Measurements from ENCODE around the gene RP9.

RP9 gene, protein sequence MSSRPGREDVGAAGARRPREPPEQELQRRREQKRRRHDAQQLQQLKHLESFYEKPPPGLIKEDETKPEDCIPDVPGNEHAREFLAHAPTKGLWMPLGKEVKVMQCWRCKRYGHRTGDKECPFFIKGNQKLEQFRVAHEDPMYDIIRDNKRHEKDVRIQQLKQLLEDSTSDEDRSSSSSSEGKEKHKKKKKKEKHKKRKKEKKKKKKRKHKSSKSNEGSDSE

DNA sequence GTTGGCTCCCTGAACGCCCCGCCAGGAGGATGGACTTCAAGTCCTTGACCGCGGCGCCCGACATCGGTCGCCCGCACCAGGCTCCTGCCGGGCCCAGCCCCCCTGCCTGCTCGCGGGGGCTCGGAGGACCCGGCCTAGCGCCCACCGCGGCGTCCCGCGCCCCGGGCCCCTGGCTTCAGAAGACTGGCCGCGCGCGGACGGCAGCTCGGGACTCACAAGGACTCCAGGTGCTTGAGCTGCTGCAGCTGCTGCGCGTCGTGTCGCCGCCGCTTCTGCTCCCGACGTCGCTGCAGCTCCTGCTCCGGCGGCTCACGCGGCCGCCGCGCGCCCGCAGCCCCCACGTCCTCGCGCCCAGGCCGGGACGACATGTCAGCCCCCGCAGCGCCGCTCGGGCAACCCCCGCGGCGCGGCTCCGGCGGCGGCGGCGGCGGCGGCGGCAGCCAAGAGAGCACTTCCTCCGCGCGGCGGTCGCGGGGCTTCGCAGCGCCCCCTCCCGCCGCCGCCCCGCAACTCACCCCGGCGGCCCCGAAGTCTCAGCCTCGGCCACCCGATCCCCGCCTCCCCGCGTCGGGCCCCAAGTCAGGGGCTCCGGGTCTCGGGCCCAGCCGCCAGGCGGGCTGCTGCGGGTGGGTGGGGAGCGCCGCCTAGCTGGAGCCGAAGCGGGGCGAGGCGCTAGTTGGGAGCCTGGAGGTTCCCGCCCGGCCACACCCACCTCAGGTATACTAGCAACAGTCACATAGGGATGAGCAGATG is at the start of gene RP9:
Gene RP9, minus strand, starts transcription at position 400 of the 753 bp plus-strand sequence. Its CDS starts 32 bp downstream, at position 368.
- DNase-seq (ENCODE audit: low read depth in 1 of 2, low spot score in 1 of 2) = peak; percentile 66 to 80
- TF ChIP-seq JUND (IDR thresholded peaks at IDR 0.05; ENCODE audit: low read depth) = no peak
- in situ Hi-C loops (cut with HindIII; ENCODE audit: low pct_unique_long_range_greater_than_20kb, low sequenced_read_pairs) = no loop called here

- no peak for TF ChIP-seq JUND (IDR thresholded peaks at IDR 0.05; ENCODE audit: low read depth)
- DNase-seq (ENCODE audit: low read depth in 1 of 2, low spot score in 1 of 2) = no peak
- in situ Hi-C loops (cut with HindIII; ENCODE audit: low pct_unique_long_range_greater_than_20kb, low sequenced_read_pairs) = no loop called here
Observed at GRCh38 chr7:33157781-33158180, 48.6 kb upstream of the RP9 start.

DNA sequence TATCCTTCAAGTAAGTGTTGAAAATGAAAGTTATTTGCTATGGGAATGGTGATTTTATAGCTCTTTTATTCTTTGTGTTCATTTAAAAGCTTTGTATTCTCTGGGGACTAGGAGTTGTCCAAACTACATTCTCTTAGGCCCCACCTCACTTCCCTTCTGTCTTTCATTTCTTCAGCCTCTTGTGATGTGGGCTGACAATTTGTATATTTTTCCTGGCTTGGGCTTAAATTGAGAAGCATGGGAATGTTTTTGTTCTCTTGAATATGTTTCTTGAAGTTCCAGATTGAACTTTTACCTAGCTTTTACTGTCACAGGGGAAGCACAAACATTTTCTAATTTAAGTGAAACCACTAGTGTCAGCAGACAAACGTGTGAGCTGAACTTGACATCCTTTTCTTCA is 48.1 kb upstream of the RP9 start:
- no peak for DNase-seq (ENCODE audit: low read depth in 1 of 2, low spot score in 1 of 2)
- in situ Hi-C loops (cut with HindIII; ENCODE audit: low pct_unique_long_range_greater_than_20kb, low sequenced_read_pairs) = no loop called here
- TF ChIP-seq JUND (IDR thresholded peaks at IDR 0.05; ENCODE audit: low read depth) = no peak

- no peak for TF ChIP-seq JUND (IDR thresholded peaks at IDR 0.05; ENCODE audit: low read depth)
- in situ Hi-C loops (cut with HindIII; ENCODE audit: low pct_unique_long_range_greater_than_20kb, low sequenced_read_pairs) = no loop called here
- no peak for DNase-seq (ENCODE audit: low read depth in 1 of 2, low spot score in 1 of 2)
Observed at GRCh38 chr7:33156441-33156840, 47.2 kb upstream of the RP9 start.

DNA sequence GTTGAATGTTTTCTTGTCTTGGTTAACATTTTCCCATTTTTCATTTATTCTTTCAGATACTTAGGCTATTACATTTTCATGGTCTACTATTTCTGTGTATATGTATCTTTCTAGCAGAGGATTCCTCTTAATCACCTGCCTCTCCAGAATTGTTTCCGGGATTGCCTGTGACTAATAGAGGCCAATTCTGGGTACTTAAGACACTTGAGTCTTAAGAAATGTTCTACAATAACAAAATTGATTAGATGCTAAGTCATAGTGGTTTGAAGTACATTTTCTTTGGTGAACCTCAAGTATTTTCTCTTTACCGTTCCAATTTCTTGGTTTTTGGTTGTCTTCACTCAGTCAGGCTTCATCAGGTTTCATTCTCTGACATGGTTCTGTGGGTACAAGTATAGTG is 46.6 kb upstream of the RP9 start:
- no peak for DNase-seq (ENCODE audit: low read depth in 1 of 2, low spot score in 1 of 2)

GRCh38 chr7:33152087-33152486 is 42.9 kb upstream of the RP9 start:
- no peak for TF ChIP-seq JUND (IDR thresholded peaks at IDR 0.05; ENCODE audit: low read depth)
- DNase-seq (ENCODE audit: low read depth in 1 of 2, low spot score in 1 of 2) = no peak
- in situ Hi-C loops (cut with HindIII; ENCODE audit: low pct_unique_long_range_greater_than_20kb, low sequenced_read_pairs) = no loop called here

More for the DNA sequence above, 46.6 kb upstream of the RP9 start:
- TF ChIP-seq JUND (IDR thresholded peaks at IDR 0.05; ENCODE audit: low read depth) = no peak
- in situ Hi-C loops (cut with HindIII; ENCODE audit: low pct_unique_long_range_greater_than_20kb, low sequenced_read_pairs) = no loop called here

DNA sequence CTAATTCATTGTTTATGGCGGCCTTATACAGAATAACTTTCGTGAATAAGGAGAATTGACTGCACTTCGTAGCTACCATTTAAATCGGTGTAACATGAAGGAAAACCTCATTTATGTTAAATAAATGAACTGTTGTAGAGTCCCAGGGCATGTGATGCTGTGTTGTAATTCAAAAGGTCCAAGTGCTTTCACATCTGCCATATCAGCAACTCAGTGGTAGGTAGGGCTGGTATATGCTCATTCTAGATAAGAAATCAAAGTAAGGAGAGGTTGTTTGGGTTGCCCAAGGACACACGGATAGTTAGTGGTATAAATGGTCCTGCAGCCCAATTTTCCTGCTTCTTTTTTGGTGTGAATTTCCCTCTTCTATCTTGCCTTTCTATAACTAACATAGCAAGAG is 36.0 kb upstream of the RP9 start:
- no peak for TF ChIP-seq JUND (IDR thresholded peaks at IDR 0.05; ENCODE audit: low read depth)
- in situ Hi-C loops (cut with HindIII; ENCODE audit: low pct_unique_long_range_greater_than_20kb, low sequenced_read_pairs) = no loop called here
- no peak for DNase-seq (ENCODE audit: low read depth in 1 of 2, low spot score in 1 of 2)

GRCh38 chr7:33143996-33144718 is 35.0 kb upstream of the RP9 start:
- peak in 1 of 2 experiments; percentile 27 for DNase-seq (ENCODE audit: low read depth in 1 of 2, low spot score in 1 of 2)
- no peak for TF ChIP-seq JUND (IDR thresholded peaks at IDR 0.05; ENCODE audit: low read depth)
- in situ Hi-C loops (cut with HindIII; ENCODE audit: low pct_unique_long_range_greater_than_20kb, low sequenced_read_pairs) = no loop called here

GRCh38 chr7:33142585-33142984 is 33.4 kb upstream of the RP9 start:
- in situ Hi-C loops (cut with HindIII; ENCODE audit: low pct_unique_long_range_greater_than_20kb, low sequenced_read_pairs) = no loop called here
- no peak for TF ChIP-seq JUND (IDR thresholded peaks at IDR 0.05; ENCODE audit: low read depth)
- DNase-seq (ENCODE audit: low read depth in 1 of 2, low spot score in 1 of 2) = no peak

DNA sequence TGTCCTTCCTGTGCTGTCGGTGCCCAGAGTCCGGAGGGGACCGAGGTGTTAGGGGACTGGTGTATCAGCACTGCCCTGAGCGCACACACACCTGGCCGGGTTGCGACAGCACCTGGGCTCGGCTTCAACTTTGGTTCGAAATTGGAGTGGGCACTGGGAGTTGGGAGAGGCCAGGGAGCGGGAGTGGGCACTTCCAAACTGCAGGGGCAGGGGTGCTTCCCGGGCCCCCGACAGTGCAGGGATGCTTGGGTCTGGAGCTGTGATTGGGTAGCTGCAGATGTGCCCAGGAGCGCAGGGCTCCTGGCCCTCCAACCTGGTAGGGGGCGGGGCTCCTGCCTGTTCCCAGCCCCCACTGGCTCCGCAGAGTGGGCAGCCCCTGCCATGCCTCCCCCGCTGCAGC is 27.9 kb upstream of the RP9 start:
- no peak for TF ChIP-seq JUND (IDR thresholded peaks at IDR 0.05; ENCODE audit: low read depth)
- in situ Hi-C loops (cut with HindIII; ENCODE audit: low pct_unique_long_range_greater_than_20kb, low sequenced_read_pairs) = no loop called here
- DNase-seq (ENCODE audit: low read depth in 1 of 2, low spot score in 1 of 2) = no peak

DNA sequence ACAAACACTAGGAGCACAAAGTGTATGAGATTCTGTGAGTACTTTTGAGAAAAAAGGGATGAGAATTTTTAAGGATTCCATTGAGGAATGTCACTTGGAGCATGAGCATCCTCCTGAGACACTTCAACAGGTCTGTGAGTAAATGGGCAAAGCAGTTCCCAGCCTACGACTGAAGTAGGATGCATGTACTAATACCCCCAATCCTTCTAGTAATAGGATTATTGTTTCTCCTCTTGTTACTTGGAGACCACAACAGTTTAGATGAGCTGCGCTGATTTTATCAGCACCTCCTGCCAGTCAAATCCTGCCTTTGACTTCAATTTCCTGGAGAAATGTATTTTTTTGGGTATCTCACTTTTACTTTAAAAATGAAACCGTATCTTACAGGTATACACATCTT is 21.0 kb upstream of the RP9 start:
- TF ChIP-seq JUND (IDR thresholded peaks at IDR 0.05; ENCODE audit: low read depth) = no peak
- peak in 1 of 2 experiments; percentile 30 for DNase-seq (ENCODE audit: low read depth in 1 of 2, low spot score in 1 of 2)
- in situ Hi-C loops (cut with HindIII; ENCODE audit: low pct_unique_long_range_greater_than_20kb, low sequenced_read_pairs) = no loop called here

- DNase-seq (ENCODE audit: low read depth in 1 of 2, low spot score in 1 of 2) = peak; percentile 26
- TF ChIP-seq JUND (IDR thresholded peaks at IDR 0.05; ENCODE audit: low read depth) = no peak
- in situ Hi-C loops (cut with HindIII; ENCODE audit: low pct_unique_long_range_greater_than_20kb, low sequenced_read_pairs) = no loop called here
Observed at GRCh38 chr7:33129806-33130153, 20.6 kb upstream of the RP9 start.

Data from T47D (cell line).